GM12878 (cell line): Measurements from ENCODE around the gene SMARCD2. TPM values are rescaled to one million over a fixed set of nuclear protein-coding genes. Genes with fewer than 3 reads are reported as not detected.

Experiments used
- CBFB ChIP-seq: IDR thresholded peaks from 2 replicates; pipeline ENCODE4 v1.6.1; 2016; ENCODE audit warnings: antibody characterized with exemption, low read depth
- CEBPZ ChIP-seq: fragments of 150-350 bp; IDR thresholded peaks from 2 replicates; pipeline ENCODE4 v1.6.1; 2016; ENCODE audit warnings: low read depth, low read length
- CREB1 ChIP-seq: IDR thresholded peaks from 2 replicates; pipeline ENCODE4 v1.6.1; 2012; ENCODE audit warnings: low read depth, mild to moderate bottlenecking, inconsistent platforms
- CREM ChIP-seq: IDR thresholded peaks from 2 replicates; pipeline ENCODE4 v1.6.1; 2014; ENCODE audit warnings: antibody characterized with exemption, low read depth
- ELK1 ChIP-seq: IDR thresholded peaks from 2 replicates; pipeline ENCODE4 v1.6.1; 2012; ENCODE audit warnings: low read depth, low read length, improper control_type of control experiment
- GABPA ChIP-seq: IDR thresholded peaks from 2 replicates; pipeline ENCODE4 v1.6.1; 2014; ENCODE audit warnings: antibody characterized with exemption, low read depth, mild to moderate bottlenecking, inconsistent platforms
- HDGF ChIP-seq: fragments of 450-650 bp; IDR thresholded peaks from 2 replicates; pipeline ENCODE4 v1.6.1; 2016; ENCODE audit warnings: antibody characterized with exemption
- IKZF1 ChIP-seq: fragments of 450-650 bp; conservative IDR thresholded peaks from 2 replicates; pipeline ENCODE4 v1.6.1; 2017; ENCODE audit warnings: antibody characterized with exemption, mild to moderate bottlenecking
- LARP7 ChIP-seq: fragments of 450-650 bp; IDR thresholded peaks from 2 replicates; pipeline ENCODE4 v1.6.1; 2017; ENCODE audit warnings: mild to moderate bottlenecking
- MAX ChIP-seq: IDR thresholded peaks from 2 replicates; pipeline ENCODE4 v1.6.1; 2012; ENCODE audit warnings: low read depth, low read length, improper control_type of control experiment
- PAX8 ChIP-seq: fragments of 450-650 bp; IDR thresholded peaks from 2 replicates; pipeline ENCODE4 v1.6.1; 2017; ENCODE audit warnings: mild to moderate bottlenecking, moderate library complexity
- PML ChIP-seq: IDR thresholded peaks from 2 replicates; pipeline ENCODE4 v1.6.1; 2012; ENCODE audit warnings: low read length, inconsistent platforms
- POLR2AphosphoS2 ChIP-seq: IDR thresholded peaks from 2 replicates; pipeline ENCODE4 v1.6.1; 2011; ENCODE audit warnings: low read depth, mild to moderate bottlenecking, low read length, improper control_type of control experiment, moderate library complexity
- RELB ChIP-seq: fragments of 450-650 bp; IDR thresholded peaks from 2 replicates; pipeline ENCODE4 v1.6.1; 2017; ENCODE audit warnings: low read depth, mild to moderate bottlenecking, moderate library complexity
- SMARCA5 ChIP-seq: fragments of 450-650 bp; IDR thresholded peaks from 2 replicates; pipeline ENCODE4 v1.6.1; 2017; ENCODE audit warnings: mild to moderate bottlenecking
- SPI1 ChIP-seq: IDR thresholded peaks from 2 replicates; pipeline ENCODE4 v1.6.1; 2011; ENCODE audit warnings: low read depth, mild to moderate bottlenecking, low read length, moderate library complexity, borderline replicate concordance; ENCODE audit not compliant: insufficient read depth
- STAT3 ChIP-seq: IDR thresholded peaks from 2 replicates; pipeline ENCODE4 v1.6.1; 2011; ENCODE audit warnings: low read depth, low read length, improper control_type of control experiment
- TCF3 ChIP-seq: IDR thresholded peaks from 2 replicates; pipeline ENCODE4 v1.6.1; 2012; ENCODE audit warnings: low read depth, mild to moderate bottlenecking, low read length, borderline replicate concordance; ENCODE audit not compliant: insufficient read depth
- USF2 ChIP-seq: IDR thresholded peaks from 2 replicates; pipeline ENCODE4 v1.6.1; 2011; ENCODE audit warnings: low read depth, low read length, improper control_type of control experiment, borderline replicate concordance
- ZNF622 ChIP-seq: fragments of 450-650 bp; IDR thresholded peaks from 2 replicates; pipeline ENCODE4 v1.6.1; 2017; ENCODE audit warnings: mild to moderate bottlenecking, inconsistent platforms
- polyA plus RNA-seq, 11 experiments: library from polyadenylated mRNA; depleted of rRNA in 4 of 11; unstranded in 6 of 11; stranded (reverse) in 5 of 11; fragments of >200 nt; fragmentation: Nextera tagmentation in 4 of 11; fragmentation: Illumina TruSeq in 1 of 11; extraction: Ambion mirVana in 4 of 11; extraction: Trizol in 1 of 11; gene quantifications; 1 replicate in 1 of 11; 2 replicates in 10 of 11; pipeline versions ENCODE4 v1.2.1 to v1.2.3, GENCODE V29; 2011 to 2016; ENCODE audit warnings: inconsistent platforms in 2 of 11, missing spikeins in 2 of 11, low read depth in 1 of 11
- total RNA-seq, 4 experiments: library from RNA; depleted of rRNA in 3 of 4; stranded (reverse); fragments of >200 nt in 3 of 4; fragmentation: Illumina TruSeq in 1 of 4; extraction: Trizol in 1 of 4; gene quantifications; 2 replicates each; pipeline versions ENCODE4 v1.2.1 to v1.2.3, GENCODE V29; 2013 to 2021

SMARCD2 gene
- total and polyA plus RNA-seq, 10 of the 15 experiments (the other 5 are each of a cell fraction or from before 2014, with no cell fraction given) = 2.4 to 111 (median 63.6) TPM

GRCh38 chr17:63827002-63827800, 15.3 kb downstream of the SMARCD2 start, which contains the start of the genes FTSJ3 and PSMC5 (continued):
- TF ChIP-seq CEBPZ = no peak
- TF ChIP-seq PAX8 = no peak
- TF ChIP-seq SPI1 = peak; percentile 28; the same call in 1 of the 2 replicates
- TF ChIP-seq ZNF622 = no peak
- TF ChIP-seq GABPA = peak; percentile 99
- no peak; the same call in 1 of the 2 replicates for TF ChIP-seq MAX
- TF ChIP-seq USF2 = no peak
- peak; percentile 58; the same call in 1 of the 2 replicates for TF ChIP-seq TCF3
- TF ChIP-seq STAT3 = no peak
- TF ChIP-seq POLR2AphosphoS2 = peak; percentile 65; the same call in 1 of the 2 replicates
- peak; percentile 68; the same call in 1 of the 2 replicates for TF ChIP-seq CREM
- TF ChIP-seq ELK1 = peak; percentile 78
- TF ChIP-seq LARP7 = peak; percentile 84
- peak; percentile 91 for TF ChIP-seq IKZF1
- peak; percentile 72 for TF ChIP-seq HDGF
- TF ChIP-seq CBFB = peak; percentile 19
- TF ChIP-seq PML = peak; percentile 96
- TF ChIP-seq SMARCA5 = peak; percentile 96
- TF ChIP-seq RELB = peak; percentile 78
- peak; percentile 83; the same call in 1 of the 2 replicates for TF ChIP-seq CREB1
